ENCODE data around the gene PGS1.

DNA sequence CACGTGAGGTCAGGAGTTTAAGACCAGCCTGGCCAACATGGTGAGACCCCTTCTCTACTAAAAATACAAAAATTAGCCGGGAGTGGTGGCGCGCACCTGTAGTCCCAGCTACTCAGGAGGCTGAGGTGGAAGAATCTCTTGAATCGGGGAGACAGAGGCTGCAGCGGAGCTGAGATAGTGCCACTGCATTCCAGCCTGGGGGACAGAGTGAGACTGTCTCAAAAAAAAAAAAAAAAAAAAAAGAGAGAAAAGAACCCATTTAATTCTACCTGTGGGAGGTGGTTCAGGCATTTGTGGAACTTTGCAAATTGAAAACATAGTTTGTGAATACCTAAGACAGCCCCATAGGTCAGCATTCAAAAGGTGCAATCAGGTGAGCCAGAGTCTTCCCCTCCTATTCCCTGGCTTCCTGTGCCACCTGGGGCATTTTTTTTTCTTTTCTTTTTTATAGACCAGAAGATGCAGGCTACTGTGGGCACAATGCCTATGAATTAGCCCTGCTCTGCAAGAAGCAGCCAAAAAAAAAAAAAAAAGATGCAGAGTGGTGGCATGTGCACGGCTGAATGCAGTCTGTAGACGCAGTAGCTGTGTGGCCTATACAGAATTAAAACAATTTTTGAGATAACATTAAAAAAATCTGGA, 9.5 kb upstream of the PGS1 start:
- no peak for TF ChIP-seq CTCF (IDR thresholded peaks at IDR 0.05)
- TF ChIP-seq POLR2A (IDR thresholded peaks at IDR 0.05) = no peak
- TF ChIP-seq POLR2AphosphoS5 (IDR thresholded peaks at IDR 0.05; ENCODE audit: insufficient read depth in 1 of 2, low read depth in 1 of 2) = no peak
